ENCODE measurements around the gene SPRR3. TPM values are rescaled to one million over a fixed set of nuclear protein-coding genes. Genes with fewer than 3 reads are reported as not detected.

The SPRR3 gene
- total RNA-seq, 1 donor from 2014 or later = not detected

- no peak for TF ChIP-seq CTCF (IDR thresholded peaks at IDR 0.05; ENCODE audit: unreplicated experiment)
- DNase-seq (ENCODE audit: low spot score in 2 of 2, unreplicated experiment in 2 of 2) = no peak
- H3K27ac Mint-ChIP-seq = no peak overlapping the region
- no peak overlapping the region for H3K4me3 Mint-ChIP-seq
- H3K9me3 Mint-ChIP-seq = peaks cover 4% of the 10 kb centered on the region
- H3K4me1 Mint-ChIP-seq = peaks cover 6% of the 10 kb centered on the region
- H3K27me3 Mint-ChIP-seq (ENCODE audit: low read depth) = peaks cover 11% of the 10 kb centered on the region
- no peaks in the 10 kb centered on the region for H3K36me3 Mint-ChIP-seq
Observed at GRCh38 chr1:153023109-153023508, 21.6 kb downstream of the SPRR3 start.

GRCh38 chr1:153024413-153024812 lies 22.9 kb downstream of the SPRR3 start:
- no peak overlapping the region for H3K4me3 Mint-ChIP-seq
- peaks cover 6% of the 10 kb centered on the region for H3K4me1 Mint-ChIP-seq
- H3K27me3 Mint-ChIP-seq (ENCODE audit: low read depth) = peaks cover 6% of the 10 kb centered on the region
- no peaks in the 10 kb centered on the region for H3K36me3 Mint-ChIP-seq
- DNase-seq (ENCODE audit: low spot score in 2 of 2, unreplicated experiment in 2 of 2) = no peak
- no peak overlapping the region for H3K27ac Mint-ChIP-seq
- peaks cover 9% of the 10 kb centered on the region for H3K9me3 Mint-ChIP-seq
- TF ChIP-seq CTCF (IDR thresholded peaks at IDR 0.05; ENCODE audit: unreplicated experiment) = no peak

- Mint-ChIP-seq H3K9me3 (peaks cover 6% of the 10 kb centered on the region), H3K4me3 (no peak overlapping the region), H3K27me3 (ENCODE audit: low read depth) (peaks cover 4% of the 10 kb centered on the region), H3K36me3 (no peaks in the 10 kb centered on the region), H3K27ac (no peak overlapping the region), H3K4me1 (peaks cover 6% of the 10 kb centered on the region)
- no peak for DNase-seq (ENCODE audit: low spot score in 2 of 2, unreplicated experiment in 2 of 2)
- no peak for TF ChIP-seq CTCF (IDR thresholded peaks at IDR 0.05; ENCODE audit: unreplicated experiment)
Observed at GRCh38 chr1:153025797-153026196, 24.2 kb downstream of the SPRR3 start.

- no peak overlapping the region for H3K4me3 Mint-ChIP-seq
- H3K27ac Mint-ChIP-seq = no peak overlapping the region
- TF ChIP-seq CTCF (IDR thresholded peaks at IDR 0.05; ENCODE audit: unreplicated experiment) = no peak
- H3K9me3 Mint-ChIP-seq = peaks cover 6% of the 10 kb centered on the region
- H3K36me3 Mint-ChIP-seq = no peaks in the 10 kb centered on the region
- no peaks in the 10 kb centered on the region for H3K4me1 Mint-ChIP-seq
- DNase-seq (ENCODE audit: low spot score in 2 of 2, unreplicated experiment in 2 of 2) = no peak
- peaks cover 15% of the 10 kb centered on the region for H3K27me3 Mint-ChIP-seq (ENCODE audit: low read depth)
Observed at GRCh38 chr1:153028766-153029165, 27.2 kb downstream of the SPRR3 start.

- Mint-ChIP-seq H3K27me3 (ENCODE audit: low read depth) (peaks cover 21% of the 10 kb centered on the region), H3K27ac (no peak within 1 kb of the TSS), H3K9me3 (peaks cover 6% of the 10 kb centered on the region), H3K36me3 (no peaks in the 10 kb centered on the region), H3K4me1 (no peaks in the 10 kb centered on the region), H3K4me3 (no peak within 1 kb of the TSS)
- TF ChIP-seq CTCF (IDR thresholded peaks at IDR 0.05; ENCODE audit: unreplicated experiment) = no peak
- no peak for DNase-seq (ENCODE audit: low spot score in 2 of 2, unreplicated experiment in 2 of 2)
Observed at GRCh38 chr1:153030895-153031294, 29.3 kb downstream of the SPRR3 start, which contains the start of gene SPRR1B. Gene SPRR1B, plus strand, starts transcription at chr1:153031203. Its CDS starts 1,143 bp downstream, at chr1:153032346.

- Mint-ChIP-seq H3K4me1 (no peaks in the 10 kb centered on the region), H3K27me3 (ENCODE audit: low read depth) (peaks cover 29% of the 10 kb centered on the region), H3K4me3 (no peak overlapping the region), H3K27ac (no peak overlapping the region), H3K9me3 (peaks cover 6% of the 10 kb centered on the region), H3K36me3 (no peaks in the 10 kb centered on the region)
- no peak for TF ChIP-seq CTCF (IDR thresholded peaks at IDR 0.05; ENCODE audit: unreplicated experiment)
- no peak for DNase-seq (ENCODE audit: low spot score in 2 of 2, unreplicated experiment in 2 of 2)
Observed at GRCh38 chr1:153032073-153032472, 30.5 kb downstream of the SPRR3 start.

Data from mesothelial cell of epicardium (in vitro differentiated cells).